Gastrocnemius medialis (tissue), 4 donors: ENCODE data around the gene SLC17A9.

Experiments used
- POLR2A ChIP-seq, 2 donors: fragments of 450-650 bp; IDR thresholded peaks; one replicate each; pipeline ENCODE4 v1.6.1; 2017; ENCODE audit warnings: antibody characterized with exemption in 2 of 2, mild to moderate bottlenecking in 2 of 2, moderate library complexity in 2 of 2
- TF ChIP-seq, protein P1 (sequence below), 5 experiments: fragments of 450-650 bp in 3 of 5; fragments of 200-600 bp in 2 of 5; sonication (generic) in 2 of 5; IDR thresholded peaks in 4 of 5; conservative IDR thresholded peaks in 1 of 5; 1 replicate in 4 of 5; 2 replicates in 1 of 5; pipeline ENCODE4 v1.5.1; 2016 to 2019; ENCODE audit warnings: antibody characterized with exemption in 5 of 5, mild to moderate bottlenecking in 3 of 5, moderate library complexity in 3 of 5

DNA sequence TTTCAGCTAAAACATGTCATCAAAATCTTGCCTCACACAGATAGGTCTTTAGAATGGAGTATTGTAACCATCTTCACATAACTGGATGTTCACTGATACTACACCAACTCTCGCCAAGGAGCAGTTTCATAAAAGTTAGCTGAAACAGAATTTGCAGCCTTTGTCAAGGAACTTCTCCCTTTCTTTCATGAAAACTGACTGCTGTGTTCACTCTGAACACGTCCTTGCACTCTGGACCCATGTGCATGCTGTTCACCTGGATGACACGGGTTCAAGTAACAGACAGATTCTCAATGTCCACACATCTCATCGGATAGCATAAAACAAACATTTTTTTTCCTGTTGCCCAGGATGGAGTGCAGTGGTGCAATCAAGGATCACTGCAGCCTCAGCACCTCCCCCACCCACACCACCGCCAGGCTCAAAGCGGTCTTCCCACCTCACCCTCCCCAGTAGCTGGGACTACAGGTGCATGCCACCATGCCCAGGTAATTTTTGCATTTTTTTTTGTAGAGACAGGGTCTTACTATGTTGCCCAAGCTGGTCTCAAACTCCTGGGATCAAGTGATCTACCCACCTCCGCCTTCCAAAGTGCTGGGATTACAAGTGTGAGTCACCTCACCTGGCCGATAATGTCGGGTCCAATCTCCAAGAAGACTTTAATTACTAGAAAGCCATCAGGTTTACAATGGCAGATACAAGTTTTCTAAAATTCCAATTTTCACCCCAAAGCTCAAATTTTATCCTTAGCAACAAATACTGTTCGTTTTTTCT is 35.6 kb upstream of the SLC17A9 start:
- no peak for TF ChIP-seq POLR2A (IDR thresholded peaks at IDR 0.05)
- TF ChIP-seq, protein P1, sequence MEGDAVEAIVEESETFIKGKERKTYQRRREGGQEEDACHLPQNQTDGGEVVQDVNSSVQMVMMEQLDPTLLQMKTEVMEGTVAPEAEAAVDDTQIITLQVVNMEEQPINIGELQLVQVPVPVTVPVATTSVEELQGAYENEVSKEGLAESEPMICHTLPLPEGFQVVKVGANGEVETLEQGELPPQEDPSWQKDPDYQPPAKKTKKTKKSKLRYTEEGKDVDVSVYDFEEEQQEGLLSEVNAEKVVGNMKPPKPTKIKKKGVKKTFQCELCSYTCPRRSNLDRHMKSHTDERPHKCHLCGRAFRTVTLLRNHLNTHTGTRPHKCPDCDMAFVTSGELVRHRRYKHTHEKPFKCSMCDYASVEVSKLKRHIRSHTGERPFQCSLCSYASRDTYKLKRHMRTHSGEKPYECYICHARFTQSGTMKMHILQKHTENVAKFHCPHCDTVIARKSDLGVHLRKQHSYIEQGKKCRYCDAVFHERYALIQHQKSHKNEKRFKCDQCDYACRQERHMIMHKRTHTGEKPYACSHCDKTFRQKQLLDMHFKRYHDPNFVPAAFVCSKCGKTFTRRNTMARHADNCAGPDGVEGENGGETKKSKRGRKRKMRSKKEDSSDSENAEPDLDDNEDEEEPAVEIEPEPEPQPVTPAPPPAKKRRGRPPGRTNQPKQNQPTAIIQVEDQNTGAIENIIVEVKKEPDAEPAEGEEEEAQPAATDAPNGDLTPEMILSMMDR (IDR thresholded peaks at IDR 0.05 in 4 of 5, conservative IDR thresholded peaks at IDR 0.05 in 1 of 5), result no peak
